Measurements from ENCODE around the gene ERGIC1.

The ERGIC1 gene

GRCh38 chr5:172933238-172933637, 99.2 kb downstream of the ERGIC1 start:
- Histone ChIP-seq H3K27ac (no peak overlapping the region), H3K9ac (no peak overlapping the region)

GRCh38 chr5:172935096-172935495, 101.0 kb downstream of the ERGIC1 start:
- H2AFZ ChIP-seq (ENCODE audit: low read depth): no peak overlapping the region
- H3K9ac ChIP-seq: no peak overlapping the region
- no peak for TF ChIP-seq CTCF (conservative IDR thresholded peaks at IDR 0.05; ENCODE audit: low read depth, low read length)
- H3K27ac ChIP-seq: no peak overlapping the region
- no peaks in the 10 kb centered on the region for H4K20me1 ChIP-seq (ENCODE audit: insufficient read depth)
- H3K4me1 ChIP-seq (ENCODE audit: low read depth, poor library complexity, severe bottlenecking): no peaks in the 10 kb centered on the region
- H3K36me3 ChIP-seq (ENCODE audit: insufficient read depth): no peaks in the 10 kb centered on the region
- no peak overlapping the region for H3K4me2 ChIP-seq
- no peaks in the 10 kb centered on the region for H3K79me2 ChIP-seq (ENCODE audit: insufficient read depth, low read depth)
- no peak overlapping the region for H3K4me3 ChIP-seq (IDR thresholded peaks at IDR 0.05; ENCODE audit: insufficient read depth, low read depth, low read length)
- H3K27me3 ChIP-seq (ENCODE audit: insufficient read depth, low read depth): no peaks in the 10 kb centered on the region

More at GRCh38 chr5:172933238-172933637, 99.2 kb downstream of the ERGIC1 start:
- Histone ChIP-seq H3K79me2 (ENCODE audit: insufficient read depth, low read depth) (no peaks in the 10 kb centered on the region), H3K4me3 (IDR thresholded peaks at IDR 0.05; ENCODE audit: insufficient read depth, low read depth, low read length) (no peak overlapping the region), H3K4me2 (no peak overlapping the region), H4K20me1 (ENCODE audit: insufficient read depth) (no peaks in the 10 kb centered on the region), H3K4me1 (ENCODE audit: low read depth, poor library complexity, severe bottlenecking) (no peaks in the 10 kb centered on the region), H2AFZ (ENCODE audit: low read depth) (no peak overlapping the region), H3K36me3 (ENCODE audit: insufficient read depth) (no peaks in the 10 kb centered on the region), H3K27me3 (ENCODE audit: insufficient read depth, low read depth) (no peaks in the 10 kb centered on the region)
- no peak for TF ChIP-seq CTCF (conservative IDR thresholded peaks at IDR 0.05; ENCODE audit: low read depth, low read length)

- Histone ChIP-seq H3K36me3 (ENCODE audit: insufficient read depth) (no peaks in the 10 kb centered on the region), H3K9ac (no peak overlapping the region)
- no peak for TF ChIP-seq CTCF (conservative IDR thresholded peaks at IDR 0.05; ENCODE audit: low read depth, low read length)
Measured at GRCh38 chr5:172936401-172936800, 102.3 kb downstream of the ERGIC1 start.

GRCh38 chr5:172939071-172939470, 105.0 kb downstream of the ERGIC1 start:
- no peak overlapping the region for H2AFZ ChIP-seq (ENCODE audit: low read depth)
- no peaks in the 10 kb centered on the region for H3K4me1 ChIP-seq (ENCODE audit: low read depth, poor library complexity, severe bottlenecking)
- peak; percentile 33; the same call in 1 of the 2 replicates for TF ChIP-seq CTCF (conservative IDR thresholded peaks at IDR 0.05; ENCODE audit: low read depth, low read length)
- no peak overlapping the region for H3K4me3 ChIP-seq (IDR thresholded peaks at IDR 0.05; ENCODE audit: insufficient read depth, low read depth, low read length)
- no peaks in the 10 kb centered on the region for H3K36me3 ChIP-seq (ENCODE audit: insufficient read depth)
- no peaks in the 10 kb centered on the region for H3K79me2 ChIP-seq (ENCODE audit: insufficient read depth, low read depth)
- H3K9ac ChIP-seq: no peak overlapping the region
- no peaks in the 10 kb centered on the region for H4K20me1 ChIP-seq (ENCODE audit: insufficient read depth)
- H3K27ac ChIP-seq: no peak overlapping the region
- H3K27me3 ChIP-seq (ENCODE audit: insufficient read depth, low read depth): no peaks in the 10 kb centered on the region
- H3K4me2 ChIP-seq: no peak overlapping the region

More at GRCh38 chr5:172936401-172936800, 102.3 kb downstream of the ERGIC1 start:
- no peak overlapping the region for H3K4me2 ChIP-seq
- no peaks in the 10 kb centered on the region for H3K27me3 ChIP-seq (ENCODE audit: insufficient read depth, low read depth)
- no peaks in the 10 kb centered on the region for H4K20me1 ChIP-seq (ENCODE audit: insufficient read depth)
- no peaks in the 10 kb centered on the region for H3K4me1 ChIP-seq (ENCODE audit: low read depth, poor library complexity, severe bottlenecking)
- H3K4me3 ChIP-seq (IDR thresholded peaks at IDR 0.05; ENCODE audit: insufficient read depth, low read depth, low read length): no peak overlapping the region
- H3K27ac ChIP-seq: no peak overlapping the region
- no peaks in the 10 kb centered on the region for H3K79me2 ChIP-seq (ENCODE audit: insufficient read depth, low read depth)
- H2AFZ ChIP-seq (ENCODE audit: low read depth): no peak overlapping the region

All from KMS-11 (cell line).